Caco-2 (cell line): ENCODE data around the gene HNRNPR. TPM values are rescaled to one million over a fixed set of nuclear protein-coding genes. Genes with fewer than 3 reads are reported as not detected.

Experiments
- BruUV-seq: library from RNA; stranded (reverse); fragments of 400-500 nt; replicated peaks from 2 replicates; lab custom pipeline; 2021; lab: Mats Ljungman, UMichigan
- CTCF ChIA-PET: fragments of 300-600 bp; sonication (Branson Sonifier 250); formaldehyde crosslinking; loops from one replicate; lab custom pipeline; 2022; ENCODE audit warnings: antibody characterized with exemption; lab: Charles Lee
- POLR2A ChIA-PET: fragments of 300-600 bp; sonication (Branson Sonifier 250); formaldehyde crosslinking; loops from one replicate; lab custom pipeline; 2022; ENCODE audit warnings: antibody characterized with exemption; lab: Charles Lee
- DNase-seq, 2 experiments: peaks; one replicate each; pipeline versions ENCODE4 v3.0.0 to v3.0.0-alpha.2; 2020 to 2022
- H3K27me3 ChIP-seq: replicated peaks from 2 replicates; pipeline ENCODE4 v1.6.0; 2011; ENCODE audit warnings: low read length; ENCODE audit not compliant: control insufficient read depth, insufficient read depth
- H3K36me3 ChIP-seq: 2 replicates; pipeline ENCODE4 v1.5.1; 2011; ENCODE audit warnings: low read length; ENCODE audit not compliant: control insufficient read depth, insufficient read depth
- H3K4me1 ChIP-seq: fragments of 250-450 bp; sonication (Bioruptor Pico); 2 replicates; pipeline ENCODE4 v1.5.1; 2020; ENCODE audit warnings: mild to moderate bottlenecking
- H3K4me3 ChIP-seq: 2 replicates; pipeline ENCODE4 v1.5.1; 2011; ENCODE audit warnings: low read depth, mild to moderate bottlenecking, control low read depth, low read length
- H3K9me3 ChIP-seq: fragments of 250-450 bp; sonication (Bioruptor Pico); 2 replicates; pipeline ENCODE4 v1.5.1; 2020; ENCODE audit warnings: mild to moderate bottlenecking, moderate library complexity
- H3K27ac Mint-ChIP-seq: one replicate; pipeline ENCODE4 v1.8.0; 2022; ENCODE audit warnings: mixed read lengths; ENCODE audit not compliant: unreplicated experiment
- H3K27me3 Mint-ChIP-seq: one replicate; pipeline ENCODE4 v1.8.0; 2022; ENCODE audit warnings: mixed read lengths; ENCODE audit not compliant: insufficient read depth, unreplicated experiment
- H3K36me3 Mint-ChIP-seq: one replicate; pipeline ENCODE4 v1.8.0; 2022; ENCODE audit warnings: mild to moderate bottlenecking, mixed read lengths; ENCODE audit not compliant: insufficient read depth, unreplicated experiment
- H3K4me1 Mint-ChIP-seq: one replicate; pipeline ENCODE4 v1.8.0; 2022; ENCODE audit warnings: low read depth, mixed read lengths; ENCODE audit not compliant: unreplicated experiment
- H3K4me3 Mint-ChIP-seq: one replicate; pipeline ENCODE4 v1.8.0; 2022; ENCODE audit warnings: mild to moderate bottlenecking, moderate library complexity, mixed read lengths; ENCODE audit not compliant: unreplicated experiment
- H3K9me3 Mint-ChIP-seq: one replicate; pipeline ENCODE4 v1.8.0; 2022; ENCODE audit warnings: mixed read lengths; ENCODE audit not compliant: unreplicated experiment
- CTCF ChIP-seq, 2 experiments: fragments of 200-600 bp in 1 of 2; IDR thresholded peaks; 1 replicate in 1 of 2; 2 replicates in 1 of 2; pipeline versions ENCODE4 v1.5.1 to v1.8.0; 2011 to 2022; ENCODE audit warnings: antibody characterized with exemption in 1 of 2, control low read depth in 1 of 2, inconsistent platforms in 1 of 2, low read depth in 1 of 2, low read length in 1 of 2, mild to moderate bottlenecking in 1 of 2, moderate library complexity in 1 of 2; ENCODE audit not compliant: insufficient read depth in 1 of 2, severe bottlenecking in 1 of 2, unreplicated experiment in 1 of 2
- intact Hi-C: fragments of 100-400 bp; cut with micrococcal nuclease; formaldehyde crosslinking; loops from one replicate; pipeline ENCODE4 v1.10.0; 2022; ENCODE audit not compliant: unreplicated experiment
- total RNA-seq: library from RNA; stranded (reverse); gene quantifications from 2 replicates; pipeline ENCODE4 v1.2.3, GENCODE V29; 2022

Gene HNRNPR
- total RNA-seq, 1 experiment from 2014 or later: 183 TPM

GRCh38 chr1:23286401-23286800 is 57.7 kb downstream of the HNRNPR start:
- Histone ChIP-seq H3K36me3 (no peaks in the 10 kb centered on the region), H3K4me1 (no peaks in the 10 kb centered on the region), H3K9me3 (no peaks in the 10 kb centered on the region), H3K4me3 (no peak overlapping the region), H3K27me3 (no peaks in the 10 kb centered on the region)
- DNase-seq: no peak
- Mint-ChIP-seq H3K27ac (no peak overlapping the region), H3K36me3 (peaks cover 37% of the 10 kb centered on the region), H3K9me3 (no peaks in the 10 kb centered on the region), H3K4me3 (no peak overlapping the region), H3K4me1 (no peaks in the 10 kb centered on the region), H3K27me3 (no peaks in the 10 kb centered on the region)
- no TSS peak for BruUV-seq
- intact Hi-C loops: no loop called here
- POLR2A ChIA-PET: no interaction called here
- TF ChIP-seq CTCF (IDR thresholded peaks at IDR 0.05; ENCODE audit: insufficient read depth in 1 of 2, low read depth in 1 of 2, low read length in 1 of 2, severe bottlenecking in 1 of 2, unreplicated experiment in 1 of 2): no peak
- CTCF ChIA-PET: no interaction called here

GRCh38 chr1:23283667-23284602 is 60.1 kb downstream of the HNRNPR start:
- Mint-ChIP-seq H3K4me3 (no peak overlapping the region), H3K27me3 (no peaks in the 10 kb centered on the region), H3K9me3 (no peaks in the 10 kb centered on the region), H3K36me3 (peaks cover 48% of the 10 kb centered on the region), H3K4me1 (peaks cover 6% of the 10 kb centered on the region), H3K27ac (no peak overlapping the region)
- Histone ChIP-seq H3K9me3 (no peaks in the 10 kb centered on the region), H3K4me3 (no peak overlapping the region), H3K4me1 (no peaks in the 10 kb centered on the region), H3K27me3 (no peaks in the 10 kb centered on the region), H3K36me3 (no peaks in the 10 kb centered on the region; the same call in 1 of the 2 replicates)
- no TSS peak for BruUV-seq
- intact Hi-C loops: no loop called here
- DNase-seq: no peak
- TF ChIP-seq CTCF (IDR thresholded peaks at IDR 0.05; ENCODE audit: insufficient read depth in 1 of 2, low read depth in 1 of 2, low read length in 1 of 2, severe bottlenecking in 1 of 2, unreplicated experiment in 1 of 2): no peak
- POLR2A ChIA-PET: no interaction called here
- CTCF ChIA-PET: no interaction called here

GRCh38 chr1:23282957-23283356 is 61.1 kb downstream of the HNRNPR start:
- H3K27ac Mint-ChIP-seq: no peak overlapping the region
- H3K9me3 ChIP-seq: no peaks in the 10 kb centered on the region
- no peaks in the 10 kb centered on the region; the same call in 1 of the 2 replicates for H3K36me3 ChIP-seq
- no peak overlapping the region for H3K4me3 ChIP-seq
- H3K27me3 Mint-ChIP-seq: no peaks in the 10 kb centered on the region
- no peaks in the 10 kb centered on the region for H3K27me3 ChIP-seq
- H3K4me3 Mint-ChIP-seq: no peak overlapping the region
- ChIA-PET CTCF (no interaction called here), POLR2A (no interaction called here)
- intact Hi-C loops: no loop called here
- H3K4me1 Mint-ChIP-seq: peaks cover 11% of the 10 kb centered on the region
- no peaks in the 10 kb centered on the region for H3K4me1 ChIP-seq
- H3K9me3 Mint-ChIP-seq: no peaks in the 10 kb centered on the region
- no peak for DNase-seq
- H3K36me3 Mint-ChIP-seq: peaks cover 48% of the 10 kb centered on the region
- no peak for TF ChIP-seq CTCF (IDR thresholded peaks at IDR 0.05; ENCODE audit: insufficient read depth in 1 of 2, low read depth in 1 of 2, low read length in 1 of 2, severe bottlenecking in 1 of 2, unreplicated experiment in 1 of 2)
- no TSS peak for BruUV-seq
